GM18870 (cell line): ENCODE results near the gene EHD1.
A peak's percentile ranks its signal among the peaks of the same experiment; 100 is the strongest.
"Not testable (repeated sequence)": the region's sequence is repeated elsewhere in the genome, so short reads cannot be mapped to it uniquely, and the experiment has no call there.

ENCODE experiments used
- ATAC-seq: cut with Tn5 transposase; IDR thresholded peaks from one replicate; pipeline ENCODE4 v1.9.1; 2021; ENCODE audit warnings: moderate library complexity; ENCODE audit not compliant: unreplicated experiment

Gene EHD1

GRCh38 chr11:64832467-64833197 lies 45.8 kb downstream of the EHD1 start:
- ATAC-seq = no peak

- no peak for ATAC-seq
Observed at GRCh38 chr11:64831411-64831891, 47.0 kb downstream of the EHD1 start.

- ATAC-seq = no peak
Observed at GRCh38 chr11:64829536-64830251, 48.7 kb downstream of the EHD1 start.

GRCh38 chr11:64827451-64827839 lies 51.0 kb downstream of the EHD1 start:
- no peak for ATAC-seq

- ATAC-seq = no peak
Observed at GRCh38 chr11:64826578-64827450, 51.6 kb downstream of the EHD1 start.

- ATAC-seq = no peak
Observed at GRCh38 chr11:64826062-64826461, 52.4 kb downstream of the EHD1 start.

- ATAC-seq = no peak
Observed at GRCh38 chr11:64823568-64824119, 54.8 kb downstream of the EHD1 start.

GRCh38 chr11:64817476-64817875 lies 60.9 kb downstream of the EHD1 start:
- ATAC-seq = no peak

GRCh38 chr11:64815433-64815832 lies 63.0 kb downstream of the EHD1 start:
- ATAC-seq = not testable (repeated sequence)

GRCh38 chr11:64814712-64815187 lies 63.7 kb downstream of the EHD1 start:
- peak; percentile 49 for ATAC-seq

- ATAC-seq = no peak
Observed at GRCh38 chr11:64813826-64814225, 64.6 kb downstream of the EHD1 start.

- ATAC-seq = no peak
Observed at GRCh38 chr11:64810891-64811272, 67.5 kb downstream of the EHD1 start.

- ATAC-seq = no peak
Observed at GRCh38 chr11:64810271-64810890, 68.0 kb downstream of the EHD1 start, which contains the start of gene MEN1. TSS of gene MEN1 (minus strand) at chr11:64810551. CDS start at chr11:64810109, 442 bp downstream.

- ATAC-seq = no peak
Observed at GRCh38 chr11:64809781-64810241, 68.6 kb downstream of the EHD1 start.

GRCh38 chr11:64805481-64805880 lies 72.9 kb downstream of the EHD1 start:
- no peak for ATAC-seq

GRCh38 chr11:64804346-64805210 lies 73.8 kb downstream of the EHD1 start:
- ATAC-seq = no peak

- no peak for ATAC-seq
Observed at GRCh38 chr11:64803846-64804345, 74.5 kb downstream of the EHD1 start.

- ATAC-seq = no peak
Observed at GRCh38 chr11:64803158-64803845, 75.1 kb downstream of the EHD1 start, which contains the start of gene MAP4K2. TSS of gene MAP4K2 (minus strand) at chr11:64803214. CDS start at chr11:64803149, 65 bp downstream.
